ENCODE measurements around the gene FOXO1.

The FOXO1 gene

GRCh38 chr13:40604135-40604534, 62.3 kb downstream of the FOXO1 start:
- DNase-seq = no peak

- no peak for DNase-seq
Measured at GRCh38 chr13:40600149-40600751, 66.2 kb downstream of the FOXO1 start.

GRCh38 chr13:40599747-40600146, 66.7 kb downstream of the FOXO1 start:
- no peak for DNase-seq

- DNase-seq = no peak
Measured at GRCh38 chr13:40599124-40599523, 67.3 kb downstream of the FOXO1 start.

- no peak for DNase-seq
Measured at GRCh38 chr13:40598569-40598968, 67.9 kb downstream of the FOXO1 start.

- DNase-seq = no peak
Measured at GRCh38 chr13:40597735-40598365, 68.6 kb downstream of the FOXO1 start.

- no peak for DNase-seq
Measured at GRCh38 chr13:40596484-40596883, 70.0 kb downstream of the FOXO1 start.

- no peak for DNase-seq
Measured at GRCh38 chr13:40595693-40596092, 70.7 kb downstream of the FOXO1 start.

GRCh38 chr13:40592035-40592434, 74.4 kb downstream of the FOXO1 start:
- no peak for DNase-seq

GRCh38 chr13:40591091-40591490, 75.3 kb downstream of the FOXO1 start:
- DNase-seq = no peak

- no peak for DNase-seq
Measured at GRCh38 chr13:40590112-40590862, 76.2 kb downstream of the FOXO1 start.

- DNase-seq = peak; percentile 28
Measured at GRCh38 chr13:40589285-40590109, 76.9 kb downstream of the FOXO1 start.

- no peak for DNase-seq
Measured at GRCh38 chr13:40588101-40588500, 78.3 kb downstream of the FOXO1 start.

- no peak for DNase-seq
Measured at GRCh38 chr13:40586886-40587565, 79.4 kb downstream of the FOXO1 start.

GRCh38 chr13:40585911-40586471, 80.5 kb downstream of the FOXO1 start:
- no peak for DNase-seq

GRCh38 chr13:40583738-40584137, 82.7 kb downstream of the FOXO1 start:
- DNase-seq = no peak

- DNase-seq = no peak
Measured at GRCh38 chr13:40582531-40582930, 83.9 kb downstream of the FOXO1 start.

GRCh38 chr13:40581277-40581579, 85.2 kb downstream of the FOXO1 start:
- no peak for DNase-seq

- DNase-seq = no peak
Measured at GRCh38 chr13:40580566-40581276, 85.7 kb downstream of the FOXO1 start.

GRCh38 chr13:40579535-40579934, 86.9 kb downstream of the FOXO1 start:
- no peak for DNase-seq

GRCh38 chr13:40578055-40578454, 88.4 kb downstream of the FOXO1 start:
- DNase-seq = no peak

- no peak for DNase-seq
Measured at GRCh38 chr13:40576369-40576768, 90.1 kb downstream of the FOXO1 start.

Measured in fibroblast of skin of right biceps (primary cell).